A549 (cell line): ENCODE results near the gene BPIFB2.

ENCODE experiments used
- CHD2 ChIP-seq: fragments of 150-350 bp; IDR thresholded peaks from 2 replicates; pipeline ENCODE4 v1.6.1; 2014; ENCODE audit warnings: low read length; ENCODE audit not compliant: partially characterized antibody
- CHD4 ChIP-seq: fragments of 200-600 bp; sonication (generic); IDR thresholded peaks from 2 replicates; pipeline ENCODE4 v1.6.1; 2016; ENCODE audit warnings: antibody characterized with exemption, mild to moderate bottlenecking, borderline replicate concordance
- CTCF ChIP-seq: fragments of >200 bp; sonication (Bioruptor Twin); formaldehyde crosslinking; IDR thresholded peaks from 3 replicates; pipeline ENCODE4 v1.5.1; 2016
- ESRRA ChIP-seq: fragments of 150-350 bp; IDR thresholded peaks from 2 replicates; pipeline ENCODE4 v1.6.1; 2014; ENCODE audit warnings: mild to moderate bottlenecking, low read length, borderline replicate concordance
- FOSB ChIP-seq: fragments of 250-450 bp; sonication (Bioruptor Pico); IDR thresholded peaks from 2 replicates; pipeline ENCODE4 v1.5.0; 2020; ENCODE audit warnings: mild to moderate bottlenecking, moderate library complexity
- JUNB ChIP-seq: fragments of >200 bp; sonication (Bioruptor Twin); formaldehyde crosslinking; IDR thresholded peaks from 2 replicates; pipeline ENCODE4 v1.6.1; 2016
- KDM5A ChIP-seq: fragments of 200-600 bp; sonication (generic); IDR thresholded peaks from 2 replicates; pipeline ENCODE4 v1.6.1; 2016; ENCODE audit warnings: antibody characterized with exemption, mild to moderate bottlenecking
- MYC ChIP-seq: IDR thresholded peaks from 2 replicates; pipeline ENCODE4 v1.6.1; 2012; ENCODE audit warnings: mild to moderate bottlenecking, inconsistent platforms, low read length, improper control_type of control experiment, borderline replicate concordance
- NFE2L2 ChIP-seq: fragments of 150-350 bp; conservative IDR thresholded peaks from 2 replicates; pipeline ENCODE4 v1.6.1; 2014; ENCODE audit warnings: low read length
- NPAS2 ChIP-seq: fragments of 250-450 bp; sonication (Bioruptor Pico); IDR thresholded peaks from 2 replicates; pipeline ENCODE4 v1.8.0; 2022; ENCODE audit warnings: mild to moderate bottlenecking, moderate library complexity, borderline replicate concordance
- NR3C1 ChIP-seq: fragments of >200 bp; sonication (Bioruptor Twin); formaldehyde crosslinking; IDR thresholded peaks from 3 replicates; pipeline ENCODE4 v1.6.1; 2017
- POLR2A ChIP-seq: IDR thresholded peaks from 2 replicates; pipeline ENCODE4 v1.6.1; 2012; ENCODE audit warnings: mild to moderate bottlenecking, low read length
- RAD21 ChIP-seq, 2 experiments: fragments of >200 bp in 1 of 2; sonication (Bioruptor Twin) in 1 of 2; formaldehyde crosslinking in 1 of 2; IDR thresholded peaks in 1 of 2; conservative IDR thresholded peaks in 1 of 2; 2 replicates in 1 of 2; 3 replicates in 1 of 2; pipeline ENCODE4 v1.6.1; 2012 to 2018; ENCODE audit warnings: inconsistent platforms in 1 of 2
- SMC3 ChIP-seq: fragments of >200 bp; sonication (Bioruptor Twin); formaldehyde crosslinking; IDR thresholded peaks from 3 replicates; pipeline ENCODE4 v1.6.1; 2018; ENCODE audit warnings: inconsistent platforms

- no peak for TF ChIP-seq POLR2A
- TF ChIP-seq NFE2L2: no peak
- no peak for TF ChIP-seq CTCF
- no peak for TF ChIP-seq SMC3
- no peak for TF ChIP-seq MYC
- TF ChIP-seq NR3C1: no peak
- no peak for TF ChIP-seq JUNB
- no peak for TF ChIP-seq RAD21 (conservative IDR thresholded peaks at IDR 0.05 in 1 of 2, IDR thresholded peaks at IDR 0.05 in 1 of 2)
- no peak for TF ChIP-seq NPAS2
- no peak for TF ChIP-seq CHD2
- TF ChIP-seq CHD4: no peak
- no peak for TF ChIP-seq ESRRA
- TF ChIP-seq KDM5A: no peak
- TF ChIP-seq FOSB (CRISPR knock-in tag): no peak
Measured at GRCh38 chr20:33072813-33073212, 65.3 kb downstream of the BPIFB2 start.
